Fibroblast of skin of left biceps (primary cell): Measurements from ENCODE around the gene DLG2.
"Not testable (repeated sequence)": the region's sequence is repeated elsewhere in the genome, so short reads cannot be mapped to it uniquely, and the experiment has no call there.

Experiments
- DNase-seq, 2 experiments: peaks; one replicate each; pipeline ENCODE4 v3.0.0-alpha.2; 2013; ENCODE audit warnings: low read depth in 2 of 2

The DLG2 gene

DNA sequence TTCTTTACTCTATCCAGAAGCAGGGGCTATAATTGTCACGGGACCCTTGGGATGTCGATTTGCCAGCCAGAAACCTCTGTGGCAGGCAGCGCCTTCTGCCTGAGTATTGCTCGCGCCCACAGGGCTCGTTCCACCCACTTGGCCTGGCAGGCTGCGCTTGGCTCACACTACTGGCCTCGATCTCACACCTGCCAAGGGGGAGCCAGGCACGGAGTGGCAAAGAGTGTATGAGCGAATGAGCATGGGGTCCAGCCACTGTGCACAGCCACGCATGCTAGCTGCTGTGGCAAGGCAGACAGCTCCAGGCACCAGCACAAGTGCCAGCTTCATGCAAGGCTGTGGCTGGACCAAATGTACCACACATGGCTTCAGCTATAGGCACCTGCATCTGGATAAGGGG is 599.8 kb downstream of the DLG2 start:
- no peak for DNase-seq

GRCh38 chr11:85021058-85021457 is 606.1 kb downstream of the DLG2 start:
- no peak for DNase-seq

DNA sequence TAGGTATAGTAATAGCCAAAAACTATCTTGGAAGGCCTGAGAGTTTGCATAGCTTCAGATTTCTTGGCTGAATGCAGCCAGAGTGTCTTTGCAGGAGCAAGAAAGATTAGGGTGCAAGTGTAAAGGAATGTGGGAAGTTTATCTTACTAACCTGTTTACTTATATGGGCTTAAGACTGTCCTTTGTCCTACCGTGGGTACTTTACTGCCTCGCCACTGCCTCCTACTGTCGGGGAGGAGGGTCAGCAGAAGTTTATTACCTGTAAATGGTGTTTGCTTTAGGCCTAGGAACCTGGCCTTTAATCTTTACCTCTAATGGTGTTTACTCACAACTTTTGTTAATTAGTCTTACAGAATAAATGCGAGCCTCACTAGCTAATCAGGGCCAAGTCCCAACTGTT is 633.8 kb downstream of the DLG2 start:
- DNase-seq, result no peak

DNA sequence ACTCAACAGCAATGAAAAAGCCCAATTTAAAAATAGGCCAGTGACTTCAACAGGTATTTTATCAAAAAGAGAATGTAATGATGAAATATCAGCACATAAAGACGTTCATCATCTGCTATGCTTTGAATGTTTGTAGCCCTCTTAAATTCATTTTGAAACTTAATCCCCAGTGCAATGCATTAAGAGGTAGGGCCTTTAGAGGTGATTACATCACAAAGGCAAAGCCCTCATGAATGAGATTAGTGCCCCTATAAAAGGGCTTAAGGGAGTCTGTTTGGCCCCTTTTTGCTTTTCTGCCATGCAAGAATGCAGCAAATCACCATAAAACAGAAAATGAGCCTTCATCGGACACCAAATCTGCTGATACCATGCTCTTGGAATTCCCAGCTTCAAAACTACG is 637.0 kb downstream of the DLG2 start:
- DNase-seq, result no peak

DNA sequence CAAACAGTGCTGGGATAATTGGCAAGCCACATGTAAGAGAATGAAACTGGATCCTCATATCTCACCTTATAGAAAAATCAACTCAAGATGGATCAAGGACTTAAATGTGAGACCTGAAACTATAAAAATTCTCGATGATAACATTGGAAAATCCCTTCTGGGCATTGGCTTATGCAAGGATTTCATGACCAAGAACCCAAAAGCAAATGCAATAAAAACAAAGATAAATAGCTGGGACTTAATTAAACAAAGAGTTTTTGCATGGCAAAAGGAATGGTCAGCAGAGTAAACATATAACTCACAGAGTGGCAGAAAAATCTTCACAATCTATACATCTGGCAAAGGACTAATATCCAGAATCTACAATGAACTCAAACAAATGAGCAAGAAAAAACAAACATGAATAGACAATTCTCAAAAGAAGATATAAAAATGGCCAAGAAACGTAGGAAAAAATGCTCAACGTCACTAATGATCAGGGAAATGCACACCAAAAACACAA is 639.4 kb downstream of the DLG2 start:
- DNase-seq, result not testable (repeated sequence)

DNA sequence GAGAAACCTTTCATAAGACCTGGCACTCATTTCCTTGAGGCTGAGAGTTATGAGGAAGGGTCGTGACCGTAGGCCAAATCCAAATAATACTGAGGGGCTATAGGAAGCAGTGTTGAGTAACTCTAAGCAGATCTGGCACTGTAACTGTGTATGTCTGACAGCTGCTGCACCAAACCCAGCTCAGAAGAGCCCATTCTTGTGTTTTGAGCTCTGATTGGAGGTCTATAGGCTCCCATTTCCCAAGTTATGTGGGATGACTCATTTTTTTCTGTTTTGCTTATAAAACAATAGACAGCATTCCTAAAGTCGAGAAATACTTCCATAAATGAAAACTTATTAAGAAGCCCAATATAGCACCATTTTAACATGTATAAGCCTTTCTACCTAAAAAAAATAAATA is 645.8 kb downstream of the DLG2 start:
- no peak for DNase-seq

GRCh38 chr11:84969103-84969502 is 658.0 kb downstream of the DLG2 start:
- peak; percentile 19 to 24 for DNase-seq

DNA sequence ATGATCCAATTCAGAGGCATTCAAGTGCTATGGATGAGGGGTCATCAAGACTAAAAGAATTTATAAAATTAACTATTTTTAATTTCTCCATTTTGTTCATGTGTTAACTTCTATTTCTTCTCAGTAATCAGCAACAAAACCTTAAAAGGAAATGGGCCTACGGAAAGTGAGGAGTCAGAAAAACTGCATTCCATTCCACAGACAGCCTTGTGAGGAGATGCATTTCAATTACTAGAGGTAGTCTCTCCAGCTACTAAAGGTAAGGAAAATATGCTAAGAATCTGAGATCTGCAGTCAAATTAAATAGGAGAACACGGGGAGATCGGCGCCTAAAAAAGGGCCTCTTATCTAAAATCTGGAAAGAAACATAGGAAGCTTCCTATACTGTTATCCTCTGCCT is 661.7 kb downstream of the DLG2 start:
- DNase-seq, result no peak

- no peak for DNase-seq
These were observed 663.9 kb downstream of the DLG2 start for GRCh38 chr11:84963240-84963639.

GRCh38 chr11:84962018-84962417 is 665.1 kb downstream of the DLG2 start:
- DNase-seq, result no peak

- no peak for DNase-seq
These were observed 668.8 kb downstream of the DLG2 start for GRCh38 chr11:84958295-84958694.

DNA sequence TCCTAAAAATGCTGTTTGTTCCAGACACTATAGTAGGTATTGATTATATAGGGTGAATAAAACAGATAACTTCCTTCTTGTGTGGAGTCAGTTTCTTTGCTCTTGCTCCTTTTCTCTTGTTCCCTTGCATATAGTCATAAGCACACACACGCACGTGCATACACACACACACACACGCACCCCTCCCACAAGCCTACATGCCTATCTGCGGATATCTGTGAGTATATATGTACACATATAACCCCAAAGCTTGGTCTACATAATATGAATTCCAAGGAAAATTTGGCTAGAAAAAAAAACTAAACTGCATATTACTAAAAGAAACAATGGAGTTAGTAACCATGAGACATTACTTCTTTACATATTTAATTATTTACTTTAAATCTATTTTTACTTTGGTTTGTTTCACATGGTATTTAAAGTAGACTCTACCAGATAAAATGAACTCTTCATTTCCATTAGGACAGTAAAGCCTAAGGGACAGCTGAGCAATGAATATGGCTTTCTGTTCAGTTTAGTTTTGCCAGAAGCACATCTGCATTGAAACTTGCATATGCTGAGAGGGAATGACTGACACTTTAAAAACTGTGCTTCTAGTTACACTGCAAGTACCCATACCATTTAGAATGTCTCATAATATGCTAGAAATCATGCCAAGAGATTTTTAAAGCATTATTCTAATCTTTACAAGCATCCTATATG is 676.4 kb downstream of the DLG2 start:
- no peak for DNase-seq

GRCh38 chr11:84947970-84948580 is 679.1 kb downstream of the DLG2 start:
- peak in 1 of 2 experiments; percentile 2 for DNase-seq

GRCh38 chr11:84947070-84947469 is 680.1 kb downstream of the DLG2 start:
- DNase-seq, result no peak

DNA sequence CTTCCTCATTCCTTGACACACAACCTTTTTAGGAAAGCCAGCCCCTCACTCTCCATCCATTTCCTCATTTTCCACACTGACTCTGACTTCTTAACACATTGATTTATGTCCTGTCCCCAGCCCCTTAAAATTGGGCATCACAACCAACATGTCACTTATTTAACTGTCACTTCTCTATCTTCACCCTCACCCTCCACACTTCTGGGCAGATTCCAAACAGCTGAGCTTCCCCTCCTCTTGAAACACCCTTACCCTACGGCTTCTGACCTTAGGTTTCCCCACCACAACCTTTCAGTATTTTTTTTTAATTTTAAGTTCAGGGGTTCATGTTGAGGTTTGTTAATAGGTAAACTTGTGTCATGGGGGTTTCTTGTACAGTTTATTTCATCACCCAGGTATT is 696.3 kb downstream of the DLG2 start:
- no peak for DNase-seq

- no peak for DNase-seq
These were observed 697.4 kb downstream of the DLG2 start for GRCh38 chr11:84929738-84930137.

GRCh38 chr11:84924154-84924692 is 702.9 kb downstream of the DLG2 start:
- no peak for DNase-seq

DNA sequence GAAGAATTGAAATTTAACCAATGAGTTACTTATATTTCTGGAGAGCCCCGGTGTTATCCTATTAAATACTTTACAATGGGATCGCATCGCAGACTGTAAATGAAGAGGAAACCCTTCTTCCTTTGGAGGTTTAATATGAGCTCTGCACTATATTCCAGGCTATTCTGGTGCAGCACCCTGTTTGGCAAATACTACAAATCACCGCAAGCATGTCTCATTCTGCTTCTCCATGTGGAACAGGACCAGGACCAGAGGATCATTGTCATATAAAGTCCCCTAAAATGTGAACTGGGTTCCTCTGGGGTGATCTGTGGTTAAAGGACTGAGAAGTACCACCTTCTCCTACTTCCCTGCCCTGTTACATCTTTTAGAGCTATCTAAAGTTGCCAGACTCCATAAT is 703.7 kb downstream of the DLG2 start:
- DNase-seq, result no peak

- no peak for DNase-seq
These were observed 704.3 kb downstream of the DLG2 start for GRCh38 chr11:84922836-84923235.

DNA sequence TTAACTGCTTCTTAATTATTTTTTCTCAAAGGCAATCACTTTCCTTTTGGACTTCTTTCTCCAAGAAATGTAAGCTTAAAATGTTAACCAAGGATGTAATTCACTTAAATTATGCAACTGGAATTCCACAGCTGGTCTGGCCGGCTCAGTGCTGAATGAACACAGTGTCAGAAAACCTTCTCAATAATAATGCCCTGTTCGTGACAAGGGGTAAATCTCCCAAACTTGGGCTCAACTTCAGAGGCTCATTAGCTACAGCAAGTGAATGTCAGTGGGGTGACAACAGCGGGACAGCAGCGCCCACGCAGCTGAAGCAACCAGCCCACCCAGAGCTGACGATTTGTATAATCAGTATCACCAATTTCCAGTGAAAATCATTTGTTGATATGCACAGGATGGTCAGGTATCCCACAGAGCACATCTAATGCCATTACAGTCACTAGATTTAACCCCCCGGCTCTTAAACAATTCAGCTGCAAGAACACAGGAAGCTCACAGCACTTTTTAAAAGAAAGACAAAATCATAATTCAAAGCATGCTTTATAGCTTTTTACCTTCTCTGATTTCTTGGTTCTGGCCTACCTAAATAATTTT is 704.8 kb downstream of the DLG2 start:
- no peak for DNase-seq

- DNase-seq, result no peak
These were observed 712.6 kb downstream of the DLG2 start for GRCh38 chr11:84914511-84914910.

GRCh38 chr11:84909740-84910139 is 717.4 kb downstream of the DLG2 start:
- DNase-seq, result no peak

GRCh38 chr11:84906995-84907394 is 720.1 kb downstream of the DLG2 start:
- DNase-seq, result peak in 1 of 2 experiments; percentile 31
